ENCODE results near the gene GULP1. TPM values are rescaled to one million over a fixed set of nuclear protein-coding genes. Genes with fewer than 3 reads are reported as not detected.

Gene GULP1
- total and polyA plus RNA-seq, 7 donors: 3.5 to 56.1 (median 50.9) TPM

GRCh38 chr2:188607501-188607900 lies 315.8 kb downstream of the GULP1 start:
- intact Hi-C loops (cut with DNase I): no loop called here
- DNase-seq: no peak
- Histone ChIP-seq H3K9me3 (peaks cover 0 to 5% (median 1%) of the 10 kb centered on the region in 4 donors), H3K27me3 (no peaks in the 10 kb centered on the region), H3K27ac (no peak overlapping the region), H3K4me3 (no peak overlapping the region), H3K4me1 (peaks cover 0 to 9% (median 7%) of the 10 kb centered on the region in 4 donors), H3K36me3 (no peaks in the 10 kb centered on the region)
- TF ChIP-seq POLR2A (IDR thresholded peaks at IDR 0.05) (no peak), CTCF (IDR thresholded peaks at IDR 0.05) (no peak), EP300 (IDR thresholded peaks at IDR 0.05) (no peak)
- 37 to 45% methylated on average over 2 of the region's 2 CpGs for WGBS, 2 donors

DNA sequence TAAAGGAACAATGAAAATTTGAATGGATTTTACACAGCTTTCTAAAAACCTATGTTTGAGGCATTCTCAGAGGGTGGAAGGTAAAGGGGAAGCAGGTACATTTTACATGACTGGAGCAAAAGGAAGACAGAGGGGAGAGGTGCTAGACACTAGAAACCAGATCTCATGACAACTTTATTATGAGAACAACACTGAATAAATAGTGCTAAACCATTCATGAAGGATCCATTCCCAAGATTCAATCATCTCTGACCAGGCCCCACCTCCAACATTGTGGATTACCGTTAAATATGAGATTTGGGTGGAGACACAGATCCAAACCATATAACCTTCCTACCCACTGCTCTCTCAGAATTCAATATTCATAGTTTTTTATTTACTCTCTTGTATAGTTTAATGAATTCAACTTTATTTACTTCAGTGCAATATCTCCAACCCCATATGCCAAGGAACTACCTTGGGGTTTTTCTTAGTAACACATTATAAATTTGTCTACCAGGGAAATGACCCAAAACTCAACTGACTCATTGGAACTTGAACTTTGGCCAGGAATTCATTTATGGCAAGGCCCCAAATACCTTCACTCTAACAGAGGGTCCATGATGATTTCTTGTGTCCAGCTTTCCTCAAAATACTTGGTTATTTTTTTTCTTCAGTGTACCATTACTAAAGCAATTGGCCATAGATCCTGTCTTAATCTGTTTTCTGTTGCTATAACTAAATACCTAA lies 317.8 kb downstream of the GULP1 start:
- Histone ChIP-seq H3K36me3 (no peaks in the 10 kb centered on the region), H3K4me1 (peaks cover 0 to 9% (median 7%) of the 10 kb centered on the region in 4 donors), H3K9me3 (peaks cover 0 to 5% (median 1%) of the 10 kb centered on the region in 4 donors), H3K27me3 (no peaks in the 10 kb centered on the region), H3K4me3 (no peak overlapping the region), H3K27ac (no peak overlapping the region)
- intact Hi-C loops (cut with DNase I): no loop called here
- TF ChIP-seq EP300 (IDR thresholded peaks at IDR 0.05) (no peak), POLR2A (IDR thresholded peaks at IDR 0.05) (no peak), CTCF (IDR thresholded peaks at IDR 0.05) (no peak), POLR2AphosphoS5 (IDR thresholded peaks at IDR 0.05) (no peak)
- DNase-seq: no peak
- WGBS, 2 donors: 90 to 93% methylated on average over 1 of the region's 1 CpG

DNA sequence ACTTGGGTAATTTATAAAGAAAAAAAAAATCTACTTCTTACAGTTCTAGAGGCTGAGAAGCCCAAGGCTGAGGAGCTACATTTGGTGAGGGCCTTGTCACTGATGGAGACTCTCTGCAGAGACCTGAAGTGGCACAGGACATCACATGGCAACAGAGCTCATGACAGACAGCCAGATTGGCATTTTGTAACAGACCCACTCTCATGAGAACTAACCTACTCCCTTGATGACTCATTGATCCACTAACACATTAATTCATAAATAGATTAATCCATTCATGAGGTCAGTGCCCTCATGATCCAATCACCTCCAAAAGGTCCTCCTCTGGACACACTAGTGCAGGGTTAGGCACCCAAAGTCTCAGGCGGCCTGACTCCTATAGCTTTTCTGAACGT lies 318.4 kb downstream of the GULP1 start:
- no peak overlapping the region for H3K27ac ChIP-seq
- 85 to 89% methylated on average over 2 of the region's 2 CpGs for WGBS, 2 donors

GRCh38 chr2:188610827-188611226 lies 319.2 kb downstream of the GULP1 start:
- H3K27ac ChIP-seq: peak overlapping the region in 1 of 4 donors; percentile 38
- TF ChIP-seq CTCF (IDR thresholded peaks at IDR 0.05) (no peak), POLR2AphosphoS5 (IDR thresholded peaks at IDR 0.05) (no peak), EP300 (IDR thresholded peaks at IDR 0.05) (no peak), POLR2A (IDR thresholded peaks at IDR 0.05) (no peak)
- no peaks in the 10 kb centered on the region for H3K36me3 ChIP-seq
- 73 to 81% methylated on average over 2 of the region's 2 CpGs for WGBS, 2 donors
- peaks cover 0 to 9% (median 7%) of the 10 kb centered on the region in 4 donors for H3K4me1 ChIP-seq
- peaks cover 0 to 5% (median 1%) of the 10 kb centered on the region in 4 donors for H3K9me3 ChIP-seq
- DNase-seq: no peak
- no peaks in the 10 kb centered on the region for H3K27me3 ChIP-seq
- no peak overlapping the region for H3K4me3 ChIP-seq
- intact Hi-C loops (cut with DNase I): no loop called here

More for the DNA sequence above, 318.4 kb downstream of the GULP1 start:
- intact Hi-C loops (cut with DNase I): no loop called here
- no peak for DNase-seq
- H3K27me3 ChIP-seq: no peaks in the 10 kb centered on the region
- no peaks in the 10 kb centered on the region for H3K36me3 ChIP-seq
- no peak overlapping the region for H3K4me3 ChIP-seq
- no peak for TF ChIP-seq CTCF (IDR thresholded peaks at IDR 0.05)
- no peak for TF ChIP-seq POLR2AphosphoS5 (IDR thresholded peaks at IDR 0.05)
- TF ChIP-seq POLR2A (IDR thresholded peaks at IDR 0.05): no peak
- TF ChIP-seq EP300 (IDR thresholded peaks at IDR 0.05): no peak
- H3K9me3 ChIP-seq: peaks cover 0 to 5% (median 1%) of the 10 kb centered on the region in 4 donors
- peaks cover 0 to 9% (median 7%) of the 10 kb centered on the region in 4 donors for H3K4me1 ChIP-seq
